ENCODE measurements around the gene COQ4. TPM values are rescaled to one million over a fixed set of nuclear protein-coding genes. Genes with fewer than 3 reads are reported as not detected.
"Not testable (repeated sequence)": the region's sequence is repeated elsewhere in the genome, so short reads cannot be mapped to it uniquely, and the experiment has no call there.

COQ4 gene
- total RNA-seq, 1 donor from 2014 or later, result 11.4 TPM

DNA sequence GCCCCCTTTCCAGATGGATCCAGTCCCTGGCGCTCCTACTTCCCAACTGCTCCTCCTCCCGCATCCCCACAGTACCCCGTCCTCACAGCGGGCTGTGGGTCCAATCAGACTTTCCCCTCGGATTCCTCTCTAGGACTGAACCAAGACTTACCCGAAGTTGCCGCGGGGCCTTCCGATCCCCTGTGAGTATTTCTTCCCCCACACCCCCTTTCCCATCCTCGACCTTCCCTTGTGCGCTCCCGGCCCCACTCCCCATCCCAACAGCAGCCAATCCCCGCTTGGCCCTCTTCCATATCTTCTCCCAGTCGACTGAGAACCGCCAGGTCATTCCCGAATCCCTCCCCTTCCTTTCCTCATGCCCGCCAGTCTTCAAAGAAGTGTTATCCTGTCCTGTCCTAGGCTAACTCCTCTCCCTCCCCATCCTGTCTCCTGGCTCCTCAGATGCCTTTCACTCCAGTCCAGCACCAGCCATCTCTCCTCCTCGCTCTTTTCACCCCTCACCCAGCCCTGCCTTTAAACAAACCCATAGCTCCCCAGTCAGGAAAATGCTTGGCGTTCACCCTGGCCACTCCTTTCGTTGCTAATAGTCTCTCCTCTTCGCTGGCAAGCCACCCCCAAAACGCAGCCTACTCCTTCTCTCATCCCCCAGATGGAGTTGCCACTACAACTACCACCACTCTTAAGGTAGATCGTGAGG, 45.9 kb upstream of the COQ4 start:
- H3K4me1 ChIP-seq, result peaks cover 6 to 20% of the 10 kb centered on the region in 2 donors
- intact Hi-C loops (cut with DNase I), result loop anchor here (1.0 to 5.0 kb wide), 5 partner anchors 46 to 181 kb away; partner anchors contain the start of genes CIZ1, COQ4, ODF2 and TRUB2

DNA sequence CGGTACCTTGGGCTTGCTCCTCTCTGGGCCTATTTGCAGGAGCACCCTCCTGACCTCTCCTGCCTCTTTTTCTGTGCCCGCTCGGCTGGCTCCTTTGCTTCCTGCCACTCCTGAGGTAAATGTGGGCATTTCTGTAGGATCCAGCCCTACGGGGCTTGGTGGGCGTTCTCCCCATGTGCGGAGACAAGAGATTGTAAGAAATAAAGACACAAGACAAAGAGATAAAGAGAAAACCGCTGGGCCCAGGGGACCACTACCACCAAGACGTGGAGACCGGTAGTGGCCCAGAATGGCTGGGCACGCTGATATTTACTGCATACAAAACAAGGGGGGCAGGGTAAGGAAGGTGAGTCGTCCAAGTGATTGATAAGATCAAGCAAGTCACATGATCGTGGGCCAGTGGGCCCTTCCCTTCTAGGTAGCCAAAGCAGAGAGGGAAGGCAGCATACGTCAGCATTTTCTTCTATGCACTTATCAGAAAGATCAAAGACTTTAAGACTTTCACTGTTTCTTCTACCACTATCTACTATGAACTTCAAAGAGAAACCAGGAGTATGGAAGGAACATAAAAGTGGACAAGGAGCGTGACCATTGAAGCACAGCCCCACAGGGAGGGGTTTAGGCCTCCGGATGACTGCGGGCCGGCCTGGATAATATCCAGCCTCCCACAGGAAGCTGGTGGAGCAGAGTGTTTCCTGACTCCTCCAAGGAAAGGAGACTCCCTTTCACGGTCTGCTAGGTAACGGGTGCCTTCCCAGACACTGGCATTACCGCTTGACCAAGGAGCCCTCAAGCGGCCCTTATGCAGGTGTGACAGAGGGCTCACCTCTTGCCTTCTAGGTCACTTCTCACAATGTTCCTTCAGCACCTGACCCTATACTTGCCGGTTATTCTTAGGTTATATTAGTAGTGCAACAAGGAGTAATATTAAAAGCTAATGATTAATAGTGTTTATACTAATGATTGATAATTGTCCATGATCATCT, 43.3 kb upstream of the COQ4 start:
- not testable (repeated sequence) for H3K27ac ChIP-seq; DNase-seq (ENCODE audit: low spot score in 2 of 2); H3K27me3 ChIP-seq; H3K4me3 ChIP-seq; H3K9me3 ChIP-seq; H3K36me3 ChIP-seq
- H3K4me1 ChIP-seq, result peaks cover 6 to 12% of the 10 kb centered on the region in 2 donors
- intact Hi-C loops (cut with DNase I), result loop anchor here (5.0 kb wide), 2 partner anchors 87 to 178 kb away; partner anchors contain the start of genes CIZ1 and ODF2

More for the DNA sequence above, 45.9 kb upstream of the COQ4 start:
- TF ChIP-seq, protein P1, sequence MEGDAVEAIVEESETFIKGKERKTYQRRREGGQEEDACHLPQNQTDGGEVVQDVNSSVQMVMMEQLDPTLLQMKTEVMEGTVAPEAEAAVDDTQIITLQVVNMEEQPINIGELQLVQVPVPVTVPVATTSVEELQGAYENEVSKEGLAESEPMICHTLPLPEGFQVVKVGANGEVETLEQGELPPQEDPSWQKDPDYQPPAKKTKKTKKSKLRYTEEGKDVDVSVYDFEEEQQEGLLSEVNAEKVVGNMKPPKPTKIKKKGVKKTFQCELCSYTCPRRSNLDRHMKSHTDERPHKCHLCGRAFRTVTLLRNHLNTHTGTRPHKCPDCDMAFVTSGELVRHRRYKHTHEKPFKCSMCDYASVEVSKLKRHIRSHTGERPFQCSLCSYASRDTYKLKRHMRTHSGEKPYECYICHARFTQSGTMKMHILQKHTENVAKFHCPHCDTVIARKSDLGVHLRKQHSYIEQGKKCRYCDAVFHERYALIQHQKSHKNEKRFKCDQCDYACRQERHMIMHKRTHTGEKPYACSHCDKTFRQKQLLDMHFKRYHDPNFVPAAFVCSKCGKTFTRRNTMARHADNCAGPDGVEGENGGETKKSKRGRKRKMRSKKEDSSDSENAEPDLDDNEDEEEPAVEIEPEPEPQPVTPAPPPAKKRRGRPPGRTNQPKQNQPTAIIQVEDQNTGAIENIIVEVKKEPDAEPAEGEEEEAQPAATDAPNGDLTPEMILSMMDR (IDR thresholded peaks at IDR 0.05), result no peak
- no peaks in the 10 kb centered on the region for H3K27me3 ChIP-seq
- H3K9me3 ChIP-seq, result no peaks in the 10 kb centered on the region
- H3K36me3 ChIP-seq, result peaks cover 12 to 16% of the 10 kb centered on the region in 2 donors
- peak in 1 of 2 donors; percentile 72 for DNase-seq (ENCODE audit: low spot score in 2 of 2)
- H3K4me3 ChIP-seq, result peak overlapping the region; percentile 78 to 91
- H3K27ac ChIP-seq, result peak overlapping the region; percentile 85 to 87

DNA sequence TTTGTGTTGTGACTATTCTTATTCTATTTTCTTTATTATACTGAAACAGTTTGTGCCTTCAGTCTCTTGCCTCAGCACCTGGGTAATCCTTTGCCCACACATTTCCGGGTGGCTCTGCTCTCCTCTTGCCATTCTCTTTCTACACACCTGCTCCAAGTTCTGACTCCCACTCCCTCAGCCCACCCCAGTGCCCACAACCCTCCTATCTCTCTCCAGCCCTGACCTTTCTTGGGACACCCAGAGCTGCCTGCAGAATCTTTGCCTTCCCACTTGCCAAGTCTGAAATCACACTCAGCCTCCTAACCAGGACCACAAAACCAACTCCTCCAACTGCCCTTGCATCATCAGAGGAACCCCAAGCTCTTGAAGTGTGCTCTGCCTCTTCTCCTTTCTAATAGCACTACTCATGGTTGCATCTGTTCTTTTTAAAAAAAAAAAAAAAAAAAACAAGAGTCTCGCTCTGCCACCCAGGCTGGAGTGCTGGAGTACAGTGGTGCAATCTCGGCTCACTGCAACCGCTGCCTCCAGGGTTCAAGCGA, 42.5 kb upstream of the COQ4 start:
- H3K4me3 ChIP-seq, result no peak overlapping the region
- intact Hi-C loops (cut with DNase I), result no loop called here
- TF ChIP-seq, protein P1 (IDR thresholded peaks at IDR 0.05), result no peak
- DNase-seq (ENCODE audit: low spot score in 2 of 2), result no peak
- H3K36me3 ChIP-seq, result peaks cover under 1 to 1% of the 10 kb centered on the region in 2 donors
- H3K27me3 ChIP-seq, result no peaks in the 10 kb centered on the region
- no peak overlapping the region for H3K27ac ChIP-seq
- H3K4me1 ChIP-seq, result peaks cover 6 to 10% of the 10 kb centered on the region in 2 donors
- no peaks in the 10 kb centered on the region for H3K9me3 ChIP-seq

DNA sequence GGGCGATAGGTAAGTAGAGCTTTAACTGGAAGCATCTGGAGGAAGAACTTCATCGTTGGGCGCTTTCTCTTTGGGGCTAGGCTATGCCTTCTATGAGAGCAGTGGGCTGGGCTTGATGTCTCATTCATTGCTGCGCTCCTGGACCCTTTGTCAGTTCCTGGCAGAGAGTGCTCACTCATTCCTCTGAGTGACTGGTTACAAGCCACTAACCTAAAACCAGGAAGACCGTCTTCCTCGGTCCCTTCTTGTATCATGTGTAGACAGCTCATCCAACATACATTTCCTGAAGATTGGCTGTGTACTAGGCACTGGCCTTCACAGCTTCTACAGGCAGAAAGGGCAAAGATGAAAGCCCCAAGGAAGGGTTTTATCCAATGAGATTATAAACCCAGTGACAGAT, 40.1 kb upstream of the COQ4 start:
- Histone ChIP-seq H3K4me1 (peaks cover 0 to under 1% of the 10 kb centered on the region in 2 donors), H3K27ac (no peak overlapping the region), H3K4me3 (no peak overlapping the region), H3K36me3 (peaks cover 5 to 17% of the 10 kb centered on the region in 2 donors), H3K9me3 (no peaks in the 10 kb centered on the region), H3K27me3 (no peaks in the 10 kb centered on the region)
- no peak for DNase-seq (ENCODE audit: low spot score in 2 of 2)
- intact Hi-C loops (cut with DNase I), result no loop called here
- TF ChIP-seq, protein P1 (IDR thresholded peaks at IDR 0.05), result no peak

DNA sequence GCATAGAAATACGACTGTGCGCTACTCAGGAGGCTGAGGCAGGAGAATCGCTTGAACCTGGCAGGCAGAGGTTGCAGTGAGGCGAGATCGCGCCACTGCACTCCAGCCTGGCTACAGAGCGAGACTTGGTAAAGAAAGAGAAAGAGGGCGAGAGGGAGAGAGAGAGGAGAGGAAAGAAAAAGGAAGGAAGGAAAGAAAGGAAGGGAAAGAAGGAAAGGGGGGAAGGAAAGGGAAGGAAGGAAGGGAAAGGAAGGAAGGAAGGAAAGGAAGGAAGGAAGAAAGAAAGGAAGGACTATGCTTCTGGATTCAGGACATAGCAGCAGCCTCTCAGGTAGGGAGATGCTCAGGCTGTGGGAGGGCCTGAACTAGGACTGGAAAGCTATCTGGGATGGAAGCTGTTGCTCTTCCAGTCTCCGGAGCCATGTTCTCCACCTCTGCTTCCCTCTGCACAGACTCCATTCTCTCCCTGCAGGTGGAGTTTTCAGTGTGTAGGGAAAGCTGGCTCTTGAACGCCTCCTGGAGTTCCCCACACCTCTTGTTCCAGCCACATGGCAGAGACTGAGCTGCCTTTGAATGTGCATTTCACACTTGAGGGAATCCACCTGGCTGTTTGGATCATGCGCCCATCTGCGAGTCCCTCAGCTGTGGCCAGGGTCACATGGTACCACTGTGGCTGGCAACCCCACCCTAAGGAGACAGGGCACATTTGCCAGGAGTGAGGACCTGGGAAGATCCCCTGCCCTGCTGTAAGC, 37.4 kb upstream of the COQ4 start:
- Histone ChIP-seq H3K4me3 (no peak overlapping the region), H3K27me3 (no peaks in the 10 kb centered on the region), H3K36me3 (peaks cover 12 to 28% of the 10 kb centered on the region in 2 donors), H3K4me1 (no peaks in the 10 kb centered on the region), H3K9me3 (no peaks in the 10 kb centered on the region), H3K27ac (no peak overlapping the region)
- TF ChIP-seq, protein P1 (IDR thresholded peaks at IDR 0.05), result no peak
- intact Hi-C loops (cut with DNase I), result no loop called here
- no peak for DNase-seq (ENCODE audit: low spot score in 2 of 2)
